ENCODE data around the gene IRF7.

Gene IRF7

DNA sequence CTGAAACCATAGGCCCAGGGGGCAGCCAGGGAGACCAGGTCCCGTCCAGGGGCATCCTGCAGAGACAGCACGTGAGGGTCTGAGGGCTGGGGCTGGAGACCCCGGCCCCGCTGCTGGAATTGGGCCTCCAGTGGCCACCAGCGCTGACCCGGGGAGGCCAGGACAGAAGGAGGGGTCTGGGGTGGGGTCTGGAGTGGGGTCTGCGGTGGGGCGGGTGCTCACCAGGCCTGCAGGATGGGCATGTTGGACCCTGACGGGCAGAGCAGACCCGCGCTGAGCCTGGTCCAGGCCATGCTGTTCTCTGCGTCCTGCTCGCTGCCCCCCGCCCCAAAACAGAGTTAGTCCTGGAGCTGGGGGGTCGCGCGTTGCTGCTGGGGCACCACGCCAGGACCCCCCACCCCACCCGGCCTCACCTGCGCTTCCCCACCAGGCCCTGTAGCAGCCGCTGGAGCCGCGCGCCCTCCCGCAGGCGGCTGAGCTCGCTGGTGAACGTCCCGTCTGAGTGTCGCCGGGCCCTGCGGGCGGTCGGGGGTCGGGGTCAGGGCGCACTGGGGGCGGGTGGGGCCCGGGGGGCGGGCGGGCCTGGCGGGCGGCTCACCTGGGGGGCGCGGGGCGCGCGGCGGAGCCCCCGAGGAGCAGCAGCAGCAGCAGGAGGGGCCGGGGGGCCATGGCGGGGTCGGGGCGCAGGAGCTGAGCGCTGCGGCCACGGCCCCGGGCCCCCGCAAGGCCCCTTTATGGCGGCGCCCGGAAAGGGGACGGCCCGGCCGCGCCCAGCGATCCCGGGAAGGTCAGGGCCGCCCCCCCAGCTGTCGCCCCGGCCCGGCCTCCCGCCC lies 10.9 kb upstream of the IRF7 start, which contains the start of gene SCT:
TSS of gene SCT (minus strand) at position 707 of the 833 bp plus-strand sequence. CDS start at position 669, 38 bp downstream.
- Histone ChIP-seq H3K4me3 (no peak within 1 kb of the TSS), H3K27ac (no peak within 1 kb of the TSS), H3K36me3 (ENCODE audit: insufficient read depth, low read length) (no peaks in the 10 kb centered on the region), H3K9me3 (ENCODE audit: low read depth, low read length) (no peaks in the 10 kb centered on the region), H3K9ac (ENCODE audit: insufficient read length) (no peak within 1 kb of the TSS)
- DNase-seq (ENCODE audit: low read depth, low spot score): no peak
- TF ChIP-seq FOXP2 (optimal IDR thresholded peaks at IDR 0.05; ENCODE audit: control extremely low read depth, extremely low read length, insufficient read depth) (no peak), POLR2AphosphoS5 (IDR thresholded peaks at IDR 0.05; ENCODE audit: borderline replicate concordance, low read depth, low read length) (peak; percentile 17; the same call in 1 of the 2 replicates), EZH2 (IDR thresholded peaks at IDR 0.05) (no peak)

DNA sequence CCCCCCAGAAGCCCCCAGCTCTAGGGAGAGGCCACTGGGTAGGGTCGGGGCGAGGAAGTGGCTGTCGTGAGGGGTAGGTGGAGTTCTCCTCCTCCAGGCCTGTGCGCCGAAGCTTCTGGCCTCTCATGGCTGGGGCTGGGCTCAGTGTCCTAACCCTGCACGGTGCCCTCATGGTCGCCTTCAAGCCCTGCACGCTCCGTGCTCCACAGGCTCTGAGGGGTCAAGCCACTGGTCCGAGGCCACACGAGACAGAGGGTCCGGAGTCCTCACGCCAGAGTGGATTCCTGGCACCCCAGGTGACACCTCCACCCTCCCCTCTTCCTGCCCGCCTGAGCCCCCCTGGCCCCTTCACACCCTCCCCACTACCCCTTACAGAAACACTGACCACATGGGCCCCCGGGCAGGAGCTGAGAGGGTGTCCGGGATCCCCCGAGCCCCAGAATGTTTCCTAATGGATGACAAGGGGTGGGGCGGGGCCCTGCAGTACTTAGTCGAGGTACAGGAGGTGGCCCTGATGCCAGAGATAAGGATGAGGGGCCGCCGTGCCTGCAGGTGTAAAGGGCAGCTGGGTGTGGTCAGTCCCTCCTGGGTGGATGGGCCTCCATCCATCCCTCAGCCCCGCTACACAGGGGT lies 10.0 kb upstream of the IRF7 start:
- Histone ChIP-seq H3K27ac (no peak overlapping the region), H3K4me3 (no peak overlapping the region), H3K9ac (ENCODE audit: insufficient read length) (no peak overlapping the region), H3K36me3 (ENCODE audit: insufficient read depth, low read length) (no peaks in the 10 kb centered on the region), H3K9me3 (ENCODE audit: low read depth, low read length) (no peaks in the 10 kb centered on the region)
- TF ChIP-seq EZH2 (IDR thresholded peaks at IDR 0.05) (no peak), FOXP2 (optimal IDR thresholded peaks at IDR 0.05; ENCODE audit: control extremely low read depth, extremely low read length, insufficient read depth) (no peak), POLR2AphosphoS5 (IDR thresholded peaks at IDR 0.05; ENCODE audit: borderline replicate concordance, low read depth, low read length) (no peak)
- DNase-seq (ENCODE audit: low read depth, low spot score): no peak

DNA sequence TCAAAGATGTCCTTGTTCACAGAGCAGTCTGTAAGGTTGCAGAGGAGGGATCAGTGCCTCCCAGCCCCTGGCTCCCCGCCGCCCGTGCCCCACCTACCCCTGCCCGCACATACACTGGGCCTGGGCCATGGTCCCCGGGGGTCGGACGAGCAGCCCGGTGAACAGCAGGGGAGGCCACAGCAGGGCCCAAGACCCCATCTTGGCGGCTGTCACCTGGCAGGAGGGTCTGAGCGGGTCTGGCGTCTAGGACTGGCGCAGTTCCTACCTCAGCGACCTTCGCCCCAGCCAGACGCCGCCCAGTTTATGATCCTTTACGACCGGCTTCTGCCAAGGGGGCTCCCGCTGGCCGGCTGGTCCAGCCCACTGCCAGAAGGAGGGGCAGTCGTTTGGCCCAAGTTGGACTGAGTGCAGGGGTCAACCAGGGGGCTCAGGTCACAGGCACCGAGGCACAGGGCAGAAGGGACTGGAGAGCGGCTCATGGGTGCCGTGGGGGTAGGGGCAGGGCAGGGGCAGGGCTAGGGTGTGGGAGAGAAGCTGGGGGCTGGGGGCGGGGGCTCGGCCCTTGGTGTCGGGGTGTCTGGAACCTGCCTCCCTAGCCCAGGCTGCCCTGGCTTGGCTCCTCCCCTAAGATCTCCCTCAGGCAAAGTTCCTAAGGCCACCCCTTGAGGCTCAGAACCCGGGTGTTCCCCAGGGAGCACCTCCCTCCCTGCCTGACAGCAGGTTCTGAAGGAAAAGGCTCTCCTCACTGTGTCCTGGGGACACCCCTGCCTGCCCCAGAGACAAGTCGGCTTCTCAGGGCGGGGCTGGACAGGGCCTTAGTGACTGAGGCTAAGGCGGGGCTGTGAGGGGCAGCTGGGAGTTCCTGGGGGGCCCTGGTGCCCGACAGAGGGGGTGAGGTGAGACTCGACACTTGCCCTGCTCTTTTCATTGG lies 9.2 kb upstream of the IRF7 start, which contains the start of gene CDHR5:
TSS of gene CDHR5 (minus strand) at position 251 of the 931 bp plus-strand sequence. CDS start at position 198, 53 bp downstream.
- Histone ChIP-seq H3K4me3 (no peak within 1 kb of the TSS), H3K27ac (no peak within 1 kb of the TSS), H3K9ac (ENCODE audit: insufficient read length) (no peak within 1 kb of the TSS), H3K36me3 (ENCODE audit: insufficient read depth, low read length) (no peaks in the 10 kb centered on the region), H3K9me3 (ENCODE audit: low read depth, low read length) (no peaks in the 10 kb centered on the region)
- DNase-seq (ENCODE audit: low read depth, low spot score): no peak
- TF ChIP-seq EZH2 (IDR thresholded peaks at IDR 0.05) (no peak), FOXP2 (optimal IDR thresholded peaks at IDR 0.05; ENCODE audit: control extremely low read depth, extremely low read length, insufficient read depth) (no peak), POLR2AphosphoS5 (IDR thresholded peaks at IDR 0.05; ENCODE audit: borderline replicate concordance, low read depth, low read length) (no peak)

DNA sequence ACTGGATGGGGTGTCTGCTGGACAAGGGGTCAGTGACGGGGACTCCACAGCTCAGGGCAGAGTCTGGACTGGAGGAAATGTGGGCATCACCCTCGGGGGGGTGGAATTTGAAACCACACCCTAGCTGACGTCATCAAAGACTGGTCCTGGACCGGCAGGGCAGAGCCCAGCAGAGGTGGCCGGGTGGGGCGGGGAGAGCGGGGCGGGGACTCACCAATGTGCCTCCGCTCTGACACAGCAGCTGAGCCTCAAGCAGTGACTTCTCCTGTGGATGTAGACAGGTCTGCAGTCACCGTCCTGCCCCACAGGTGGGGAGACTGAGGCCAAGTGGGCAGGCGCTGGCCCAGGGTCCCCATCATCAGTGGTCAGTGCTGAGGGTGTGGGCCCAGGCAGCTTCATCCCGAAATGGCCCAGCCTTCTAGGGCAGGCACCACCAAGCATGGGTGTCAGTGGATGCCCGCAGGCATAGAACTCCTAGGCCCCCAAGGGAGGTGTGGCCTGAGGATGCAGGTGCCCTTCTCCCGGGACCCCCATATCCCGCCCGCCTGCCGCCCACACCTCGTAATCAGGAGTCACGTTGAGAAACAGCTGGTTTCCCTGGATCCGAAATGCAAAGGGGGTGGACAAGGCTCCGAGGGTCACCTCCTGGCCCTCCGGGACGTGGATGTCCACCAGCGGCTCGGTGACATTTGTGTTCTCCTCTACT lies 8.4 kb upstream of the IRF7 start:
- H3K9ac ChIP-seq (ENCODE audit: insufficient read length): no peak overlapping the region
- no peaks in the 10 kb centered on the region for H3K36me3 ChIP-seq (ENCODE audit: insufficient read depth, low read length)
- H3K4me3 ChIP-seq: no peak overlapping the region
- H3K27ac ChIP-seq: no peak overlapping the region
- TF ChIP-seq EZH2 (IDR thresholded peaks at IDR 0.05): no peak
- no peak for TF ChIP-seq FOXP2 (optimal IDR thresholded peaks at IDR 0.05; ENCODE audit: control extremely low read depth, extremely low read length, insufficient read depth)
- no peak for TF ChIP-seq POLR2AphosphoS5 (IDR thresholded peaks at IDR 0.05; ENCODE audit: borderline replicate concordance, low read depth, low read length)
- DNase-seq (ENCODE audit: low read depth, low spot score): no peak
- no peaks in the 10 kb centered on the region for H3K9me3 ChIP-seq (ENCODE audit: low read depth, low read length)

DNA sequence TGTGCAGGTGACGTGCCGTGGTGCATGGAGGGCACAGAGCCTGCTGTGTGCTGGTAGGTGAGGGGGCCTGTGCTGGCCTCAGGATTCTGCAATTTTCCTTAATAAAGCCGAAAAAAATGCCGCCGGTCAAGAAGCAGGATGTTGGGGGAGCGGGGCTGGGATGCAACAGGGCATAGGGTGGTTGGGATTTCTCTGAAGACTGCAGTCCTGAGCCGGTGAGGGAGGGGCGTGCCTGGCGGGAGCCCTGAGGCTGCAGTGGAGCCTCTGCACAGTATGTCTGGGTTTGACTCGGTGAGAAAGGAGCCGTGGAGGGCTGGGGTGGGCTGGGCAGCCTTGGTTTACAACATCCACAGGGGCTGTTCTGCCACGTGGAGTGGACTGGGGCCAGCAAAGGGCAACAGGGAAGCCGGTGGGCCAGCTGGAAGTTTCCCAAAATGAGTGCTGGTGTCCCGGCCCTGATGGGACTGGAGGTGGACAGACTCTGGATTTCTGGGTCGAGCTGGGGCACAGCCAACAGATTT lies 7.7 kb upstream of the IRF7 start:
- Histone ChIP-seq H3K9me3 (ENCODE audit: low read depth, low read length) (no peaks in the 10 kb centered on the region), H3K27ac (no peak overlapping the region)

DNA sequence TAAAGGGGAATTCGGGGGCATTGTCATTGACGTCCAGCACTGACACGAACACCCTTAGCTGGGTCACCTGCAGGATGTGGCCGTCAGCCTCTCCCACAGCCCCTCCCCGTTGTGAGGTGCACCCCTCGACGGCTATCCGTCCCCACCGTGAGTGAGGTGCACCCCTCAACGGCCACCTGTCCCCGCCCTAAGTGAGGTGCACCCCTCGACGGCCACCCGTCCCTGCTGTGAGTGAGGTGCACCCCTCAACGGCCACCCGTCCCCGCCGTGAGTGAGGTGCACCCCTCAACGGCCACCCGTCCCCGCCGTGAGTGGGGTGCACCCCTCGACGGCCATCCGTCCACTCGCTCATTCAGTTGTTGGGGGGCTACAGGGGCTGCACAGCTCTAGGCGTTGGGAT lies 6.1 kb upstream of the IRF7 start:
- no peak overlapping the region for H3K27ac ChIP-seq
- H3K4me3 ChIP-seq: no peak overlapping the region
- no peak for TF ChIP-seq POLR2AphosphoS5 (IDR thresholded peaks at IDR 0.05; ENCODE audit: borderline replicate concordance, low read depth, low read length)
- no peak for TF ChIP-seq FOXP2 (optimal IDR thresholded peaks at IDR 0.05; ENCODE audit: control extremely low read depth, extremely low read length, insufficient read depth)
- no peak for TF ChIP-seq EZH2 (IDR thresholded peaks at IDR 0.05)
- no peaks in the 10 kb centered on the region for H3K36me3 ChIP-seq (ENCODE audit: insufficient read depth, low read length)
- no peak overlapping the region for H3K9ac ChIP-seq (ENCODE audit: insufficient read length)
- no peaks in the 10 kb centered on the region for H3K9me3 ChIP-seq (ENCODE audit: low read depth, low read length)
- DNase-seq (ENCODE audit: low read depth, low spot score): no peak

More for the DNA sequence above, 7.7 kb upstream of the IRF7 start:
- no peak for TF ChIP-seq POLR2AphosphoS5 (IDR thresholded peaks at IDR 0.05; ENCODE audit: borderline replicate concordance, low read depth, low read length)
- TF ChIP-seq FOXP2 (optimal IDR thresholded peaks at IDR 0.05; ENCODE audit: control extremely low read depth, extremely low read length, insufficient read depth): no peak
- no peak for TF ChIP-seq EZH2 (IDR thresholded peaks at IDR 0.05)
- Histone ChIP-seq H3K36me3 (ENCODE audit: insufficient read depth, low read length) (no peaks in the 10 kb centered on the region), H3K4me3 (no peak overlapping the region), H3K9ac (ENCODE audit: insufficient read length) (no peak overlapping the region)
- DNase-seq (ENCODE audit: low read depth, low spot score): no peak
